AG10803 (cell line): ENCODE data around the gene NLN.

Experiments used
- DNase-seq: peaks from one replicate; pipeline ENCODE4 v3.0.0; 2010; ENCODE audit warnings: low read depth
- H3K4me3 ChIP-seq: 2 replicates; pipeline ENCODE4 v1.5.1; 2011; ENCODE audit warnings: mild to moderate bottlenecking, low read length, control low read depth
- TF ChIP-seq, protein P1 (sequence below): conservative IDR thresholded peaks from 2 replicates; pipeline ENCODE4 v1.5.1; 2011; ENCODE audit warnings: mild to moderate bottlenecking, low read length, control low read depth, inconsistent platforms

NLN gene

DNA sequence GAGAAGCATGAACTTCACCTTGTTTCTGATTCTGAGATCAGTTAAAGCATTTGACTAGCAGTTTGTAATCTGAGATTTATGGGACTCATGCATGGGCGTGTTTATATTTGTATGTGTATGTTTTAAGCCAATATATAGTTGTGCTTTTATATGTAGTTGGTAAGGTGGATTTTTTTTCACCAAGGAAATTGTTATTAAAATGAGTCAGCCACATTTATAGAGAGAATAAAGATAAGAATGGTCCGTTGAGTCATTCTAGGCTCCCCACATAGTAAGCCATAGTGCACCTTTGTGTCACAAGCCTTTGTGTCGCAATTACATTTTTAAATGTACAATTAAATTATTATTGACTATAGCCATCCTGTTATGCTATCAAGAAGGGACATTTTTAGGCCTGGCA, 89.0 kb downstream of the NLN start:
- H3K4me3 ChIP-seq, result no peak overlapping the region
- TF ChIP-seq, protein P1, sequence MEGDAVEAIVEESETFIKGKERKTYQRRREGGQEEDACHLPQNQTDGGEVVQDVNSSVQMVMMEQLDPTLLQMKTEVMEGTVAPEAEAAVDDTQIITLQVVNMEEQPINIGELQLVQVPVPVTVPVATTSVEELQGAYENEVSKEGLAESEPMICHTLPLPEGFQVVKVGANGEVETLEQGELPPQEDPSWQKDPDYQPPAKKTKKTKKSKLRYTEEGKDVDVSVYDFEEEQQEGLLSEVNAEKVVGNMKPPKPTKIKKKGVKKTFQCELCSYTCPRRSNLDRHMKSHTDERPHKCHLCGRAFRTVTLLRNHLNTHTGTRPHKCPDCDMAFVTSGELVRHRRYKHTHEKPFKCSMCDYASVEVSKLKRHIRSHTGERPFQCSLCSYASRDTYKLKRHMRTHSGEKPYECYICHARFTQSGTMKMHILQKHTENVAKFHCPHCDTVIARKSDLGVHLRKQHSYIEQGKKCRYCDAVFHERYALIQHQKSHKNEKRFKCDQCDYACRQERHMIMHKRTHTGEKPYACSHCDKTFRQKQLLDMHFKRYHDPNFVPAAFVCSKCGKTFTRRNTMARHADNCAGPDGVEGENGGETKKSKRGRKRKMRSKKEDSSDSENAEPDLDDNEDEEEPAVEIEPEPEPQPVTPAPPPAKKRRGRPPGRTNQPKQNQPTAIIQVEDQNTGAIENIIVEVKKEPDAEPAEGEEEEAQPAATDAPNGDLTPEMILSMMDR, result no peak
- DNase-seq, result no peak

GRCh38 chr5:65811885-65812284, 89.9 kb downstream of the NLN start:
- DNase-seq, result no peak
- TF ChIP-seq, protein P1, result no peak

DNA sequence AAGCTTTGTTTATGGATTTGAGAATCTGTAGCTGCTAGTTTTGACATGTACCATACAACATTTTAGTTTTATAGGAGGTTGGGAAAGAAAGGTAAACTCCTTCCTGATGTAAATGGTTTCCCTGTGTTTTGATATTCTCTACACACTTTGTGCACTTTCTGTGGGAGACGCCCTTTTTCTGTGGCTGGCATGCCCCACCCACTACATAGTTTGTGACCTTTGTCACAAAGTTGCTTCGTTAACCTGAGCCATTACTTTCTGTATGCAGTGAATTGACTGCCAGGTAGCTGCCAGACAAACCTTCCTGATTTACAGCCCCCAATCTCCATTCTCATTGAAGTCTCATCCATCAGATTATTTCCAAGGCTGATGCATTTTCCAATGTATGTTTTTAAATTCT, 90.6 kb downstream of the NLN start:
- H3K4me3 ChIP-seq, result no peak overlapping the region
- TF ChIP-seq, protein P1, result no peak
- DNase-seq, result no peak

More at GRCh38 chr5:65811885-65812284, 89.9 kb downstream of the NLN start:
- no peak overlapping the region for H3K4me3 ChIP-seq

DNA sequence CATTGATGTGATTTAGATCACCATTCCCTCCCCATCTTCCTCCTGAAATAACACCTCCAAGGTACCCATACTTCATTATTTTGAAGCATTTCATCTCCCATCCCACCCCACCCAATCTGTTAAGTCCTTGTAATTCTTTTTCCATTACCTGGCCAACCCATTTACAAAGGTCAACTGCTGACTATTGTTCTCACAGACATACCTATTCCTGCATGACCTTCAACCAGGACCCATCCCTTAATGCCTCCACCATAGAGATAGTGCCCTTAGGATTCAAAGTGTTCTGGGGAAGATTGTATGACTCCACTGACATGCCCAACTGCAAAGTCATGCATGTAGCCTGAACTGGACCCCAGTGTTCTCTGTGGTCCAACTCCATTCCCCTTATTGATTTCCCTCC, 91.2 kb downstream of the NLN start:
- TF ChIP-seq, protein P1, result no peak
- DNase-seq, result no peak
- H3K4me3 ChIP-seq, result no peak overlapping the region

GRCh38 chr5:65815161-65815560, 93.2 kb downstream of the NLN start:
- DNase-seq, result no peak
- TF ChIP-seq, protein P1, result no peak
- H3K4me3 ChIP-seq, result no peak overlapping the region

DNA sequence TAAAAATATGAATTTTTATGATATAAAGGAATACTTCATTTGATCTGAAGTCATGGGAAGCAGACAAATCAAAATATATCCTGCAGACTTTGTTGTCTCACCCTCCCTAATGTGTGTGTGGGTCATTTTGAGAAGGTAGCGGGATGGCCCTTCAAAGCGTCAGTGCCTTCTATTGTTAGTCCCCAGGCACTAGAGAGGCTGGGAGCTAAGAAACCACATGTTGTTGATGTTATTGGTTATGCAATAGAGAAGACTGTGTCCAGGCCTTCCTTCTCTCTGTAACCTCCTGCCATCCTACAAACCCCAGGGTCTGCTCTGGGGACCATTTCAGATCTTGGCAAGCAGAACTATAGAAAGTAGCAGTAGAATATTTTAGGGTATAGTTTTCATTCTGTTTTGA, 94.7 kb downstream of the NLN start:
- TF ChIP-seq, protein P1, result no peak
- no peak overlapping the region for H3K4me3 ChIP-seq
- DNase-seq, result no peak

- no peak for DNase-seq
- TF ChIP-seq, protein P1, result no peak
- H3K4me3 ChIP-seq, result no peak overlapping the region
These were observed 95.9 kb downstream of the NLN start for GRCh38 chr5:65817931-65818330.
